IMR-90 (cell line): ENCODE data around the gene LSM12. TPM values are rescaled to one million over a fixed set of nuclear protein-coding genes. Genes with fewer than 3 reads are reported as not detected.

Source experiments
- ATAC-seq: fragments of 200-7000 bp; cut with Tn5 transposase; 2 replicates; pipeline ENCODE4 v1.9.1; 2020; ENCODE audit warnings: low read depth, mild to moderate bottlenecking, moderate library complexity
- BruUV-seq: library from RNA; stranded (reverse); fragments of 400-500 nt; replicated peaks from 2 replicates; lab custom pipeline; 2021; lab: Mats Ljungman, UMichigan
- CTCF ChIA-PET: fragments of 300-600 bp; formaldehyde crosslinking; extraction: SDS; loops from one replicate; lab custom pipeline; 2021; ENCODE audit warnings: antibody characterized with exemption; lab: Yijun Ruan, JAX
- POLR2A ChIA-PET: fragments of 300-600 bp; sonication (Branson Sonifier 250); formaldehyde crosslinking; loops from one replicate; lab custom pipeline; 2022; ENCODE audit warnings: antibody characterized with exemption; ENCODE audit not compliant: unreplicated experiment; lab: Charles Lee
- DNase-seq: peaks from one replicate; pipeline ENCODE4 v3.0.0; 2013
- H2AFZ ChIP-seq: replicated peaks from 2 replicates; pipeline ENCODE3; 2013; ENCODE audit warnings: low read length, mild to moderate bottlenecking; ENCODE audit not compliant: poor library complexity
- H2AK5ac ChIP-seq: 2 replicates; pipeline ENCODE4 v1.6.1; 2013; ENCODE audit warnings: low read depth, low read length, inconsistent platforms
- H2AK9ac ChIP-seq: replicated peaks from 2 replicates; pipeline ENCODE3; 2013; ENCODE audit warnings: mild to moderate bottlenecking, low read depth, low read length, moderate library complexity; ENCODE audit not compliant: poor library complexity
- H2BK120ac ChIP-seq: 2 replicates; pipeline ENCODE4 v1.6.1; 2013; ENCODE audit warnings: low read depth, low read length, inconsistent platforms
- H2BK15ac ChIP-seq: 3 replicates; pipeline ENCODE4 v1.6.1; 2013; ENCODE audit warnings: low read depth, low read length, inconsistent platforms
- H2BK20ac ChIP-seq: 2 replicates; pipeline ENCODE4 v1.6.1; 2013; ENCODE audit warnings: low read depth, mild to moderate bottlenecking, inconsistent platforms, low read length, moderate library complexity
- H2BK5ac ChIP-seq: 2 replicates; pipeline ENCODE4 v1.6.1; 2013; ENCODE audit warnings: mild to moderate bottlenecking, low read depth, low read length, inconsistent platforms; ENCODE audit not compliant: poor library complexity, severe bottlenecking
- H3K14ac ChIP-seq: replicated peaks from 2 replicates; pipeline ENCODE4 v1.6.1; 2013; ENCODE audit warnings: low read depth, low read length, inconsistent platforms
- H3K18ac ChIP-seq: 2 replicates; pipeline ENCODE4 v1.6.1; 2013; ENCODE audit warnings: low read depth, low read length, control low read depth
- H3K23ac ChIP-seq: 2 replicates; pipeline ENCODE4 v1.6.1; 2013; ENCODE audit warnings: low read depth, low read length, inconsistent platforms
- H3K27ac ChIP-seq: 2 replicates; pipeline ENCODE4 v1.5.1; 2013; ENCODE audit warnings: mild to moderate bottlenecking, control low read depth, low read length; ENCODE audit not compliant: insufficient read depth
- H3K27me3 ChIP-seq: 2 replicates; pipeline ENCODE4 v1.6.1; 2013; ENCODE audit warnings: low read length; ENCODE audit not compliant: control insufficient read depth, insufficient read depth
- H3K36me3 ChIP-seq: 2 replicates; pipeline ENCODE4 v1.6.1; 2013; ENCODE audit warnings: low read length, mixed read lengths; ENCODE audit not compliant: control insufficient read depth, insufficient read depth
- H3K4ac ChIP-seq: 2 replicates; pipeline ENCODE4 v1.6.1; 2013; ENCODE audit warnings: low read depth, low read length, inconsistent platforms
- H3K4me1 ChIP-seq: 2 replicates; pipeline ENCODE4 v1.6.1; 2013; ENCODE audit warnings: low read length, mixed read lengths; ENCODE audit not compliant: control insufficient read depth, insufficient read depth
- H3K4me2 ChIP-seq: 2 replicates; pipeline ENCODE4 v1.6.1; 2013; ENCODE audit warnings: low read depth, mild to moderate bottlenecking, control low read depth, low read length, moderate library complexity
- H3K4me3 ChIP-seq: 2 replicates; pipeline ENCODE4 v1.5.1; 2013; ENCODE audit warnings: low read depth, mild to moderate bottlenecking, control low read depth, low read length, moderate library complexity; ENCODE audit not compliant: insufficient read depth
- H3K56ac ChIP-seq: 2 replicates; pipeline ENCODE4 v1.6.1; 2013; ENCODE audit warnings: low read length, inconsistent platforms; ENCODE audit not compliant: insufficient read depth; ENCODE audit errors: extremely low read depth
- H3K79me1 ChIP-seq, 2 experiments: 2 replicates each; pipeline ENCODE4 v1.6.1; 2013; ENCODE audit warnings: low read length in 2 of 2, inconsistent platforms in 1 of 2, low read depth in 1 of 2
- H3K9ac ChIP-seq: 2 replicates; pipeline ENCODE4 v1.6.1; 2013; ENCODE audit warnings: low read depth, low read length, control low read depth
- H3K9me1 ChIP-seq: 2 replicates; pipeline ENCODE4 v1.6.1; 2013; ENCODE audit warnings: low read length, inconsistent platforms; ENCODE audit not compliant: insufficient read depth
- H3K9me3 ChIP-seq: 2 replicates; pipeline ENCODE4 v1.6.1; 2013; ENCODE audit warnings: low read length; ENCODE audit not compliant: control insufficient read depth, insufficient read depth
- H4K20me1 ChIP-seq: 2 replicates; pipeline ENCODE4 v1.6.1; 2013; ENCODE audit warnings: low read length, inconsistent platforms; ENCODE audit not compliant: insufficient read depth
- H4K5ac ChIP-seq: 2 replicates; pipeline ENCODE4 v1.6.1; 2013; ENCODE audit warnings: mild to moderate bottlenecking, low read depth, low read length, control low read depth
- H4K8ac ChIP-seq, 2 experiments: 2 replicates each; pipeline ENCODE4 v1.6.1; 2013; ENCODE audit warnings: low read depth in 2 of 2, low read length in 2 of 2, control low read depth in 1 of 2, inconsistent platforms in 1 of 2
- H4K91ac ChIP-seq: 2 replicates; pipeline ENCODE4 v1.6.1; 2013; ENCODE audit warnings: low read depth, low read length, inconsistent platforms; ENCODE audit not compliant: insufficient read depth
- BHLHE40 ChIP-seq: fragments of 150-350 bp; IDR thresholded peaks from 2 replicates; pipeline ENCODE4 v1.6.1; 2016; ENCODE audit warnings: mild to moderate bottlenecking, low read depth, low read length
- CEBPB ChIP-seq: IDR thresholded peaks from 2 replicates; pipeline ENCODE4 v1.6.1; 2012; ENCODE audit warnings: low read depth, low read length, improper control_type of control experiment
- CHD1 ChIP-seq: IDR thresholded peaks from 2 replicates; pipeline ENCODE4 v1.6.1; 2012; ENCODE audit warnings: low read depth, low read length, improper control_type of control experiment
- CTCF ChIP-seq: conservative IDR thresholded peaks from 2 replicates; pipeline ENCODE4 v1.5.1; 2012; ENCODE audit warnings: mild to moderate bottlenecking, low read depth, low read length, improper control_type of control experiment
- ELK1 ChIP-seq: fragments of 150-350 bp; IDR thresholded peaks from 2 replicates; pipeline ENCODE4 v1.6.1; 2016; ENCODE audit warnings: low read depth, mild to moderate bottlenecking, low read length, moderate library complexity, borderline replicate concordance
- FOS ChIP-seq: fragments of 150-350 bp; IDR thresholded peaks from 2 replicates; pipeline ENCODE4 v1.6.1; 2016; ENCODE audit warnings: low read depth, low read length
- MAZ ChIP-seq: IDR thresholded peaks from 2 replicates; pipeline ENCODE4 v1.6.1; 2012; ENCODE audit warnings: low read depth, mild to moderate bottlenecking, low read length, improper control_type of control experiment, moderate library complexity, borderline replicate concordance
- MXI1 ChIP-seq: IDR thresholded peaks from 2 replicates; pipeline ENCODE4 v1.6.1; 2012; ENCODE audit warnings: low read depth, mild to moderate bottlenecking, low read length, moderate library complexity, borderline replicate concordance
- POLR2A ChIP-seq: IDR thresholded peaks from 2 replicates; pipeline ENCODE4 v1.6.1; 2012; ENCODE audit warnings: mild to moderate bottlenecking, low read depth, low read length
- RAD21 ChIP-seq: IDR thresholded peaks from 2 replicates; pipeline ENCODE4 v1.6.1; 2012; ENCODE audit warnings: low read length, improper control_type of control experiment
- SMC3 ChIP-seq: fragments of 150-350 bp; IDR thresholded peaks from 2 replicates; pipeline ENCODE4 v1.6.1; 2016; ENCODE audit warnings: low read depth, mild to moderate bottlenecking, antibody characterized with exemption, low read length, moderate library complexity
- USF2 ChIP-seq: fragments of 150-350 bp; IDR thresholded peaks from 2 replicates; pipeline ENCODE4 v1.6.1; 2017; ENCODE audit warnings: mild to moderate bottlenecking, antibody characterized with exemption, low read length, low read depth
- WGBS, 2 experiments: methylation state at CpG; one replicate each; pipeline versions ENCODE4 v1.1.5 to v1.1.7; 2013; ENCODE audit warnings: missing lambda C conversion rate in 2 of 2; ENCODE audit not compliant: insufficient read length in 1 of 2; ENCODE audit errors: extremely low coverage in 2 of 2; 5-methylcytosine and 5-hydroxymethylcytosine counted together
- dilution Hi-C: fragments of 300-500 bp; cut with HindIII; formaldehyde crosslinking; loops from one replicate; pipeline ENCODE4 v1.14.3; 2018; ENCODE audit warnings: low sequenced_read_pairs; ENCODE audit not compliant: unreplicated experiment
- in situ Hi-C: fragments of 300-500 bp; cut with MboI; formaldehyde crosslinking; loops from 3 replicates; pipeline ENCODE4 v1.14.3; 2019; ENCODE audit warnings: low sequenced_read_pairs, inconsistent platforms, mixed read lengths
- intact Hi-C: fragments of 100-400 bp; cut with micrococcal nuclease; formaldehyde crosslinking; loops from 2 replicates; pipeline ENCODE4 v1.10.0; 2022
- polyA plus RNA-seq, 3 experiments: library from polyadenylated mRNA; depleted of rRNA; stranded (reverse); fragments of >200 nt; gene quantifications; 2 replicates each; pipeline ENCODE4 v1.2.3, GENCODE V29; 2012; ENCODE audit warnings: low replicate concordance in 1 of 3
- total RNA-seq: library from RNA; depleted of rRNA; stranded (reverse); fragments of >200 nt; gene quantifications from 2 replicates; pipeline ENCODE4 v1.2.3, GENCODE V29; 2012

LSM12 gene
- total and polyA plus RNA-seq, 2 of the 4 experiments (the other 2 are of a cell fraction), result 38.0 to 41.0 TPM

GRCh38 chr17:44023545-44024270 is 42.8 kb downstream of the LSM12 start:
- peaks cover 11% of the 10 kb centered on the region for H3K9me1 ChIP-seq
- no peak overlapping the region for H4K5ac ChIP-seq
- CTCF ChIA-PET, result interaction anchor here (0.6 kb wide), 1 partner anchor 15 kb away, joined by 3 read pairs; no protein-coding TSS in a partner anchor
- no peak for ATAC-seq
- no TSS peak for BruUV-seq
- no peak overlapping the region for H2BK20ac ChIP-seq
- in situ Hi-C loops, result no loop called here
- peaks cover 20% of the 10 kb centered on the region for H3K36me3 ChIP-seq
- no peak overlapping the region for H3K4me2 ChIP-seq
- H3K79me1 ChIP-seq, result peaks cover 3 to 21% of the 10 kb centered on the region in 2 experiments; a peak in 3 of 4 replicates
- no peak overlapping the region for H3K27ac ChIP-seq
- H3K18ac ChIP-seq, result no peak overlapping the region
- no peak overlapping the region for H2BK15ac ChIP-seq
- H3K56ac ChIP-seq, result no peak overlapping the region
- 94% methylated on average over 9 of the region's 22 CpGs; no CpG with 5 or more reads in 1 of the 2 experiments for WGBS, 2 experiments
- H2AK5ac ChIP-seq, result no peak overlapping the region
- no peak overlapping the region for H3K4me3 ChIP-seq
- no peak overlapping the region for H2BK5ac ChIP-seq
- TF ChIP-seq MAZ, result no peak
- no peak for TF ChIP-seq CHD1
- no peak for TF ChIP-seq SMC3
- no peak for TF ChIP-seq BHLHE40
- no peak for TF ChIP-seq ELK1
- no peak for TF ChIP-seq RAD21
- no peak for TF ChIP-seq POLR2A
- TF ChIP-seq CEBPB, result no peak
- TF ChIP-seq USF2, result no peak
- no peak for TF ChIP-seq CTCF
- TF ChIP-seq MXI1, result no peak
- no peak for TF ChIP-seq FOS
- no peak for DNase-seq
- H3K9me3 ChIP-seq, result no peaks in the 10 kb centered on the region
- H3K9ac ChIP-seq, result no peak overlapping the region
- H3K14ac ChIP-seq, result no peak overlapping the region
- peaks cover 5% of the 10 kb centered on the region for H4K20me1 ChIP-seq
- H2AFZ ChIP-seq, result no peak overlapping the region
- H3K23ac ChIP-seq, result no peak overlapping the region
- no peaks in the 10 kb centered on the region for H3K4me1 ChIP-seq
- no peaks in the 10 kb centered on the region for H3K27me3 ChIP-seq
- no peak overlapping the region for H2BK120ac ChIP-seq
- no peak overlapping the region for H3K4ac ChIP-seq
- POLR2A ChIA-PET, result no interaction called here
- no peak overlapping the region for H2AK9ac ChIP-seq
- dilution Hi-C loops, result no loop called here
- intact Hi-C loops, result no loop called here
- no peak overlapping the region for H4K8ac ChIP-seq
- no peak overlapping the region for H4K91ac ChIP-seq
